ENCODE results near the gene MRPL21. TPM values are rescaled to one million over a fixed set of nuclear protein-coding genes. Genes with fewer than 3 reads are reported as not detected.

The MRPL21 gene
- total and polyA plus RNA-seq, 9 of the 15 experiments (the other 6 are each of a cell fraction or from before 2014, with no cell fraction given): 196 to 618 (median 232) TPM

DNA sequence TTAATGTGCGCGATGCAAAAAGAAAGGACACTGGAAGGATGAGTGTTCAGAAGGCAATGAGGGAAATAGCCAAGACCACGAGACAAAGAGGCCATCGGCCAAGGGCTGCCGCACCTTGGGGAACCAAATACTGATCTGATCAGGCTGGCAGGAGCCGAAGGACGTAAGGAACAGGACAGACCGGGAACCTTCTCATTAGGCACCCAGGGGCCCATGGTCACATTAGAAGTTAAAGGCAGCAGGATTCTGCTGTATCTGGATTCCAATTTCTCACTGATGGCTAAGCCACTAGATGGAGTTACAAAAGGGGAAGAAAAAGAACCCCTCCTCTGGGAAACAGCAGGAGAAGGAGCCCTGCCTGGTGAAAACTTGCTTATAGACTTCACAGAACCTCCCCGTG is 33.2 kb downstream of the MRPL21 start (continued):
- TF ChIP-seq, protein P1, sequence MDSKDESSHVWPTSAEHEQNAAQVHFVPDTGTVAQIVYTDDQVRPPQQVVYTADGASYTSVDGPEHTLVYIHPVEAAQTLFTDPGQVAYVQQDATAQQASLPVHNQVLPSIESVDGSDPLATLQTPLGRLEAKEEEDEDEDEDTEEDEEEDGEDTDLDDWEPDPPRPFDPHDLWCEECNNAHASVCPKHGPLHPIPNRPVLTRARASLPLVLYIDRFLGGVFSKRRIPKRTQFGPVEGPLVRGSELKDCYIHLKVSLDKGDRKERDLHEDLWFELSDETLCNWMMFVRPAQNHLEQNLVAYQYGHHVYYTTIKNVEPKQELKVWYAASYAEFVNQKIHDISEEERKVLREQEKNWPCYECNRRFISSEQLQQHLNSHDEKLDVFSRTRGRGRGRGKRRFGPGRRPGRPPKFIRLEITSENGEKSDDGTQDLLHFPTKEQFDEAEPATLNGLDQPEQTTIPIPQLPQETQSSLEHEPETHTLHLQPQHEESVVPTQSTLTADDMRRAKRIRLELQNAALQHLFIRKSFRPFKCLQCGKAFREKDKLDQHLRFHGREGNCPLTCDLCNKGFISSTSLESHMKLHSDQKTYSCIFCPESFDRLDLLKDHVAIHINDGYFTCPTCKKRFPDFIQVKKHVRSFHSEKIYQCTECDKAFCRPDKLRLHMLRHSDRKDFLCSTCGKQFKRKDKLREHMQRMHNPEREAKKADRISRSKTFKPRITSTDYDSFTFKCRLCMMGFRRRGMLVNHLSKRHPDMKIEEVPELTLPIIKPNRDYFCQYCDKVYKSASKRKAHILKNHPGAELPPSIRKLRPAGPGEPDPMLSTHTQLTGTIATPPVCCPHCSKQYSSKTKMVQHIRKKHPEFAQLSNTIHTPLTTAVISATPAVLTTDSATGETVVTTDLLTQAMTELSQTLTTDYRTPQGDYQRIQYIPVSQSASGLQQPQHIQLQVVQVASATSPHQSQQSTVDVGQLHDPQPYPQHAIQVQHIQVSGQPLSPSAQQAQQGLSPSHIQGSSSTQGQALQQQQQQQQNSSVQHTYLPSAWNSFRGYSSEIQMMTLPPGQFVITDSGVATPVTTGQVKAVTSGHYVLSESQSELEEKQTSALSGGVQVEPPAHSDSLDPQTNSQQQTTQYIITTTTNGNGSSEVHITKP (IDR thresholded peaks at IDR 0.05; ENCODE audit: partially characterized antibody): peak; percentile 91
- TF ChIP-seq MXI1 (IDR thresholded peaks at IDR 0.05; ENCODE audit: low read depth, low read length) (no peak), RAD21 (CRISPR knock-in tag; conservative IDR thresholded peaks at IDR 0.05 in 1 of 2, IDR thresholded peaks at IDR 0.05 in 1 of 2) (peak in 1 of 2 experiments; percentile 24; a peak in 1 of 4 replicates), NR4A1 (CRISPR knock-in tag; IDR thresholded peaks at IDR 0.05) (no peak), NR4A1 (tag; IDR thresholded peaks at IDR 0.05) (no peak), GABPB1 (CRISPR knock-in tag; IDR thresholded peaks at IDR 0.05) (peak; percentile 30; the same call in 1 of the 2 replicates), KAT7 (CRISPR knock-in tag; IDR thresholded peaks at IDR 0.05; ENCODE audit: borderline replicate concordance) (0 out of 2 replicates have a peak, but pooled peaks have one; percentile 44), MAFK (IDR thresholded peaks at IDR 0.05; ENCODE audit: low read length) (no peak), MIER1 (IDR thresholded peaks at IDR 0.05; ENCODE audit: low read depth) (peak; percentile 38; the same call in 1 of the 2 replicates), RNF2 (IDR thresholded peaks at IDR 0.05) (no peak)
- TF ChIP-seq, protein P2, sequence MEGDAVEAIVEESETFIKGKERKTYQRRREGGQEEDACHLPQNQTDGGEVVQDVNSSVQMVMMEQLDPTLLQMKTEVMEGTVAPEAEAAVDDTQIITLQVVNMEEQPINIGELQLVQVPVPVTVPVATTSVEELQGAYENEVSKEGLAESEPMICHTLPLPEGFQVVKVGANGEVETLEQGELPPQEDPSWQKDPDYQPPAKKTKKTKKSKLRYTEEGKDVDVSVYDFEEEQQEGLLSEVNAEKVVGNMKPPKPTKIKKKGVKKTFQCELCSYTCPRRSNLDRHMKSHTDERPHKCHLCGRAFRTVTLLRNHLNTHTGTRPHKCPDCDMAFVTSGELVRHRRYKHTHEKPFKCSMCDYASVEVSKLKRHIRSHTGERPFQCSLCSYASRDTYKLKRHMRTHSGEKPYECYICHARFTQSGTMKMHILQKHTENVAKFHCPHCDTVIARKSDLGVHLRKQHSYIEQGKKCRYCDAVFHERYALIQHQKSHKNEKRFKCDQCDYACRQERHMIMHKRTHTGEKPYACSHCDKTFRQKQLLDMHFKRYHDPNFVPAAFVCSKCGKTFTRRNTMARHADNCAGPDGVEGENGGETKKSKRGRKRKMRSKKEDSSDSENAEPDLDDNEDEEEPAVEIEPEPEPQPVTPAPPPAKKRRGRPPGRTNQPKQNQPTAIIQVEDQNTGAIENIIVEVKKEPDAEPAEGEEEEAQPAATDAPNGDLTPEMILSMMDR (IDR thresholded peaks at IDR 0.05 in 2 of 3, conservative IDR thresholded peaks at IDR 0.05 in 1 of 3; ENCODE audit: insufficient read depth in 2 of 3, low read depth in 1 of 3, low read length in 3 of 3): peak in 2 of 3 experiments; percentile 27 to 28; a peak in 1 of 6 replicates
- TF ChIP-seq, protein P3, sequence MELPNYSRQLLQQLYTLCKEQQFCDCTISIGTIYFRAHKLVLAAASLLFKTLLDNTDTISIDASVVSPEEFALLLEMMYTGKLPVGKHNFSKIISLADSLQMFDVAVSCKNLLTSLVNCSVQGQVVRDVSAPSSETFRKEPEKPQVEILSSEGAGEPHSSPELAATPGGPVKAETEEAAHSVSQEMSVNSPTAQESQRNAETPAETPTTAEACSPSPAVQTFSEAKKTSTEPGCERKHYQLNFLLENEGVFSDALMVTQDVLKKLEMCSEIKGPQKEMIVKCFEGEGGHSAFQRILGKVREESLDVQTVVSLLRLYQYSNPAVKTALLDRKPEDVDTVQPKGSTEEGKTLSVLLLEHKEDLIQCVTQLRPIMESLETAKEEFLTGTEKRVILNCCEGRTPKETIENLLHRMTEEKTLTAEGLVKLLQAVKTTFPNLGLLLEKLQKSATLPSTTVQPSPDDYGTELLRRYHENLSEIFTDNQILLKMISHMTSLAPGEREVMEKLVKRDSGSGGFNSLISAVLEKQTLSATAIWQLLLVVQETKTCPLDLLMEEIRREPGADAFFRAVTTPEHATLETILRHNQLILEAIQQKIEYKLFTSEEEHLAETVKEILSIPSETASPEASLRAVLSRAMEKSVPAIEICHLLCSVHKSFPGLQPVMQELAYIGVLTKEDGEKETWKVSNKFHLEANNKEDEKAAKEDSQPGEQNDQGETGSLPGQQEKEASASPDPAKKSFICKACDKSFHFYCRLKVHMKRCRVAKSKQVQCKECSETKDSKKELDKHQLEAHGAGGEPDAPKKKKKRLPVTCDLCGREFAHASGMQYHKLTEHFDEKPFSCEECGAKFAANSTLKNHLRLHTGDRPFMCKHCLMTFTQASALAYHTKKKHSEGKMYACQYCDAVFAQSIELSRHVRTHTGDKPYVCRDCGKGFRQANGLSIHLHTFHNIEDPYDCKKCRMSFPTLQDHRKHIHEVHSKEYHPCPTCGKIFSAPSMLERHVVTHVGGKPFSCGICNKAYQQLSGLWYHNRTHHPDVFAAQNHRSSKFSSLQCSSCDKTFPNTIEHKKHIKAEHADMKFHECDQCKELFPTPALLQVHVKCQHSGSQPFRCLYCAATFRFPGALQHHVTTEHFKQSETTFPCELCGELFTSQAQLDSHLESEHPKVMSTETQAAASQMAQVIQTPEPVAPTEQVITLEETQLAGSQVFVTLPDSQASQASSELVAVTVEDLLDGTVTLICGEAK (IDR thresholded peaks at IDR 0.05): 0 out of 2 replicates have a peak, but pooled peaks have one; percentile 5
- TF ChIP-seq, protein P3 (CRISPR knock-in tag; IDR thresholded peaks at IDR 0.05): no peak

Measured in K562 (cell line).